ENCODE measurements around the gene RNF152. TPM values are rescaled to one million over a fixed set of nuclear protein-coding genes. Genes with fewer than 3 reads are reported as not detected.

RNF152 gene
- polyA plus RNA-seq, 1 experiment: 6.5 TPM

DNA sequence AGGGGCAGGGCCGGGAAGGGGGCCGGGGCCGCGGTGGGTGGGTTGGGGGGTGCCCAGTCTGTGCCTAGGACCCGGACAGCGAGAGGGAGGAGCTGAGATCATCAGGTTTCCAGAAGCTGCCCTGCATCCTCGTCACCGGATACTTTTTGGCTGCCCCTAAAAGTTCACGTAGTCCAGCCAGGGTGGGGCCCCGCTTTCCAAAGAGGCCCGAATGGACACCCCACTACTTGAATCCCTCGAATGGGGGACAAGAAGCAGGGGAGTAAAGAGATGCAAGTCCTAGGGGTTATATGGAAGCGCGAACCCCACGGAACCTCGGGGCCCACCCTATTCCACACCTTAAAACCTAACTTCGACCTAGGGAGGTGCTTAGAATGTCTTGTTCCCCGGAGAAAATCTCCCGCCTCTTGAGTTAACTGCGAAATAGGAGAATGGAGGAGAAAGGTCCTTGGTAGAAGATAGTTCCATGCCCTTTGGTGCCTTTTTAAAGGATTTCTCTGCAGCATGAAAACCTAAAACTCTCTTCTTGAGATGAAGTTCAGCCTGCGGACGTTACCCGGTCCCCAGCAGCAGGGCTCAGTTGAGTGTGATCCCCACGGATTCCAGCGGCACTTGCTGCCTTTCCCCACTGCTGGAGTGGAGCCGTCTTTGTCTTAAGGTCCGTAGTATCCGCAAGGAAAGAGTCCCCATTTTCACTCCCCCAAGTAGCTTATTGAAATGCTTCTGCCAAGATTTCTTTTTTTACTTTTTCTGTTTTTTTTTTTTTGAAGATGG is 2.1 kb upstream of the RNF152 start:
- no peak for DNase-seq (ENCODE audit: low read depth)
- H3K27me3 ChIP-seq (ENCODE audit: control insufficient read depth, insufficient read depth, low read length): no peaks in the 10 kb centered on the region
- H3K36me3 ChIP-seq (ENCODE audit: control insufficient read depth, insufficient read depth, low read length): no peaks in the 10 kb centered on the region
- TF ChIP-seq, protein P1, sequence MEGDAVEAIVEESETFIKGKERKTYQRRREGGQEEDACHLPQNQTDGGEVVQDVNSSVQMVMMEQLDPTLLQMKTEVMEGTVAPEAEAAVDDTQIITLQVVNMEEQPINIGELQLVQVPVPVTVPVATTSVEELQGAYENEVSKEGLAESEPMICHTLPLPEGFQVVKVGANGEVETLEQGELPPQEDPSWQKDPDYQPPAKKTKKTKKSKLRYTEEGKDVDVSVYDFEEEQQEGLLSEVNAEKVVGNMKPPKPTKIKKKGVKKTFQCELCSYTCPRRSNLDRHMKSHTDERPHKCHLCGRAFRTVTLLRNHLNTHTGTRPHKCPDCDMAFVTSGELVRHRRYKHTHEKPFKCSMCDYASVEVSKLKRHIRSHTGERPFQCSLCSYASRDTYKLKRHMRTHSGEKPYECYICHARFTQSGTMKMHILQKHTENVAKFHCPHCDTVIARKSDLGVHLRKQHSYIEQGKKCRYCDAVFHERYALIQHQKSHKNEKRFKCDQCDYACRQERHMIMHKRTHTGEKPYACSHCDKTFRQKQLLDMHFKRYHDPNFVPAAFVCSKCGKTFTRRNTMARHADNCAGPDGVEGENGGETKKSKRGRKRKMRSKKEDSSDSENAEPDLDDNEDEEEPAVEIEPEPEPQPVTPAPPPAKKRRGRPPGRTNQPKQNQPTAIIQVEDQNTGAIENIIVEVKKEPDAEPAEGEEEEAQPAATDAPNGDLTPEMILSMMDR (IDR thresholded peaks at IDR 0.05; ENCODE audit: insufficient read depth, low read depth, low read length): no peak
- CTCF ChIA-PET: interaction anchor here (0.6 to 2.7 kb wide), 9 partner anchors 7 to 343 kb away, joined by 3 to 21 read pairs (median 4); no protein-coding TSS in a partner anchor
- peak overlapping the region; percentile 89 for H3K4me3 ChIP-seq (ENCODE audit: low read depth, low read length)
- POLR2A ChIA-PET: interaction anchor here (0.6 kb wide), 1 partner anchor 254 kb away, joined by 5 read pairs; no protein-coding TSS in a partner anchor

DNA sequence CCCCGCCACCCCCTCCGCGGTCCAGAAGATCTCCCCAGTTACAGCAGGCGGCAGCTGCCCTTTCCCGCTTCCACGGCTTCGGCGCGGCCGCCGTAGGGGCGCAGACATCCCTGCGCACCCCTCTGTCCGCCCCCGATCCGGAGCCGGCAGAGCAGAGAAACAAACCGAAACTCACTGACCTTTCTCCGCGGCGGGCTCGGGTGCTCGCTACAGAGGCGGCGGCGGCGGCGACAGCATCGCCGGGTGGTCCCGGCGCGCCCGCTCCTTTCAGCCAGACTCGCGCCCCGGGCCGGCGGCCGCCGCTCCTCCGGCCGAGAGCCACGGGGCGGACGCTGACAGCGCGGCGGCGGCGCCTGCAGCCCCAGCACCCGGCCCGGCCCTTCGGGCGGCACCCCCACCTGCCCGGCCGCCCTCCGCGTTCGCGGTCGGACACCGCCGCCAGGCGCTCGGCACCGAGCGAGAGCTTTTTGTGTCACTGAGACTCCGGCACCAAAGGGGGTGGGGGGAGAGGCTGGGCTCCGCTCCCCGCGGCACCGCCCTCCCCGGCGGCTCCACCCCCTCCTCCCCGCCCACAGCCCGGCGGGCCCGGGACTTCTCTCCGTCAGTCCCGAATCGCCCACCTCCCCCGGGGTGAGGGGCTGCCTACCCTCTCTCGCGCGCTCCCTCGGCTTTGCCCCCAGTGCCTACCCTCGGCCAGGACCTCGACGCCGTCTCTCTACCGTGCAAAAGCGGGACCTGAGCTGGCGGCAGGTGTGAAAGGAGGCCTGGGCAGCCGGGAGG is 1.4 kb upstream of the RNF152 start:
- CTCF ChIA-PET: interaction anchor here (0.6 to 2.7 kb wide), 12 partner anchors 8 to 342 kb away, joined by 3 to 21 read pairs (median 4); no protein-coding TSS in a partner anchor
- TF ChIP-seq, protein P1 (IDR thresholded peaks at IDR 0.05; ENCODE audit: insufficient read depth, low read depth, low read length): 0 out of 2 replicates have a peak, but pooled peaks have one; percentile 25
- POLR2A ChIA-PET: interaction anchor here (0.6 kb wide), 1 partner anchor 253 kb away, joined by 5 read pairs; no protein-coding TSS in a partner anchor
- no peaks in the 10 kb centered on the region for H3K27me3 ChIP-seq (ENCODE audit: control insufficient read depth, insufficient read depth, low read length)
- no peaks in the 10 kb centered on the region for H3K36me3 ChIP-seq (ENCODE audit: control insufficient read depth, insufficient read depth, low read length)
- H3K4me3 ChIP-seq (ENCODE audit: low read depth, low read length): peak overlapping the region; percentile 89
- DNase-seq (ENCODE audit: low read depth): no peak

DNA sequence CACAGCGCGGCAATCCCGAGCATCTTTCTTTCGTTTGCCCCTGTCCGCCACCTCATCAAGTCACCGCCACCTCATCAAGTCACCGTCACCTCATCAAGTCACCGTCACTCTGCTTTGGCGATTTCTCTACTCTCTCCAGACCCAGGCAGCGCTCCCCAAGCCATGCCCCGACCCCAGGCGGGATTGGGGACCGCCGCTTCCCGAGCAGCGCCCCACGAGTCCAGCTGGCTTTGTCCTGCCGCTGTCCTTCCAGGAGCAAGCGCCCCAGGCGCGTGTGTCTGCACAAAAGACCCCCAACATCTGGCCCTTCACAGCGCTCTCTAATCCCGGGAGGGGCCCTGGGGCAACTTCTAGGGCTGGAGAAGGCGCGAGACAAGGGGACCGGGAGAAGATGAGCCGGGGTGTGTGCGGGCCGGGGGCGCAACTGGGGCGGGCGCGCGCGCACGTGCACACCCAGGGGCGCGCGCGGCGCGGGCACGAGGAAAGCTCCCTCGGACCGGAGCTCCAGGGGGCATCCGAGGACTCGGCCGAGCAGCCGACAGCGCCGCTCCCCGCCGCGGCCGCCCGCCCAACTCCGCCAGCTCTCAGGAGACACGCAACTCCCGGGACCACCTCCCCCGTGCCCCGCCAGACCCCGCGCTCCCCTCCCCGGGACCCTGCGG is 633 bp upstream of the RNF152 start:
- Histone ChIP-seq H3K27me3 (ENCODE audit: control insufficient read depth, insufficient read depth, low read length) (no peaks in the 10 kb centered on the region), H3K36me3 (ENCODE audit: control insufficient read depth, insufficient read depth, low read length) (no peaks in the 10 kb centered on the region), H3K4me3 (ENCODE audit: low read depth, low read length) (peak overlapping the region; percentile 89)
- CTCF ChIA-PET: interaction anchor here (0.5 to 2.7 kb wide), 13 partner anchors 9 to 1086 kb away, joined by 3 to 21 read pairs (median 4); no protein-coding TSS in a partner anchor
- TF ChIP-seq, protein P1 (IDR thresholded peaks at IDR 0.05; ENCODE audit: insufficient read depth, low read depth, low read length): 0 out of 2 replicates have a peak, but pooled peaks have one; percentile 12
- POLR2A ChIA-PET: no interaction called here
- DNase-seq (ENCODE audit: low read depth): no peak

DNA sequence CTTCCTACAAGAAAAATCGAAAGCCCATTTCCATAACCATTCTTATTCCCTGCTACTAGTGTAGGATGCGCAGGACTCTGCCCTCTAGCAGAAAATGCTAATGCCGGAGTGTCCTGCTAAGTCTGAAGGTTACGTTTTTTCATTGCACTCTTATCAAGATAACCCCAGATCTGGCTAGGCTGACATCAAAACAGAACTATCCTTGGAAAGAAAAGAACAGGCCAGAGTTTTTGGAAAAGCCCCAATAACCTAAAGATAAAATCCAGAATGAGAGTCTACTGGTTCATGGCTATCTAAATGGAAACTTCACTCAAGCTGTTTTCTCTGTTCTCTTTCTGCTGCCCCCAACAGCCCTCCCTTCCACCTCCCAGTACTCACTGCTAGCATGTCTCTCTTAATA is 913 bp downstream of the RNF152 start:
- H3K27me3 ChIP-seq (ENCODE audit: control insufficient read depth, insufficient read depth, low read length): no peaks in the 10 kb centered on the region
- DNase-seq (ENCODE audit: low read depth): no peak
- TF ChIP-seq, protein P1 (IDR thresholded peaks at IDR 0.05; ENCODE audit: insufficient read depth, low read depth, low read length): no peak
- POLR2A ChIA-PET: no interaction called here
- CTCF ChIA-PET: no interaction called here
- no peak overlapping the region for H3K4me3 ChIP-seq (ENCODE audit: low read depth, low read length)
- H3K36me3 ChIP-seq (ENCODE audit: control insufficient read depth, insufficient read depth, low read length): no peaks in the 10 kb centered on the region
